Inferior parietal cortex (tissue), 1 donor: ENCODE measurements around the gene LMO2.
A peak's percentile ranks its signal among the peaks of the same experiment; 100 is the strongest.
"Not testable (repeated sequence)": the region's sequence is repeated elsewhere in the genome, so short reads cannot be mapped to it uniquely, and the experiment has no call there.

Experiments used
- DNase-seq: peaks from one replicate; pipeline ENCODE4 v3.0.0-alpha.2; 2016; ENCODE audit errors: extremely low spot score

Gene LMO2

GRCh38 chr11:33891714-33892327 lies at the start of gene LMO2:
LMO2 (minus strand) TSS chr11:33892076; CDS start chr11:33869716, 22,360 bp downstream.
- DNase-seq = no peak

DNA sequence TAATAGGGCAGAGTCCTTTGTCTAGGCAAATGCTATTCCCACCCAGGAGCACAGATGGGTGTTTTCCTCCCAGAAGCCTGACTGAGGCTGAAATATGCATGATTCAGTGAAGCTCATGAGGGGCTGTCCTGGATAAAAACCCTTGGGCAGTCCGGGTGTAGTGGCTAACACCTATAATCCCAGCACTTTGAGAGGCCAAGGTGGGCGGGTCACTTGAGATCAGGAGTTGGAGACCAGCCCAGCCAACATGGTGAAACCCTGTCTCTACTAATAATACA lies 48.6 kb upstream of the LMO2 start:
- no peak for DNase-seq

DNA sequence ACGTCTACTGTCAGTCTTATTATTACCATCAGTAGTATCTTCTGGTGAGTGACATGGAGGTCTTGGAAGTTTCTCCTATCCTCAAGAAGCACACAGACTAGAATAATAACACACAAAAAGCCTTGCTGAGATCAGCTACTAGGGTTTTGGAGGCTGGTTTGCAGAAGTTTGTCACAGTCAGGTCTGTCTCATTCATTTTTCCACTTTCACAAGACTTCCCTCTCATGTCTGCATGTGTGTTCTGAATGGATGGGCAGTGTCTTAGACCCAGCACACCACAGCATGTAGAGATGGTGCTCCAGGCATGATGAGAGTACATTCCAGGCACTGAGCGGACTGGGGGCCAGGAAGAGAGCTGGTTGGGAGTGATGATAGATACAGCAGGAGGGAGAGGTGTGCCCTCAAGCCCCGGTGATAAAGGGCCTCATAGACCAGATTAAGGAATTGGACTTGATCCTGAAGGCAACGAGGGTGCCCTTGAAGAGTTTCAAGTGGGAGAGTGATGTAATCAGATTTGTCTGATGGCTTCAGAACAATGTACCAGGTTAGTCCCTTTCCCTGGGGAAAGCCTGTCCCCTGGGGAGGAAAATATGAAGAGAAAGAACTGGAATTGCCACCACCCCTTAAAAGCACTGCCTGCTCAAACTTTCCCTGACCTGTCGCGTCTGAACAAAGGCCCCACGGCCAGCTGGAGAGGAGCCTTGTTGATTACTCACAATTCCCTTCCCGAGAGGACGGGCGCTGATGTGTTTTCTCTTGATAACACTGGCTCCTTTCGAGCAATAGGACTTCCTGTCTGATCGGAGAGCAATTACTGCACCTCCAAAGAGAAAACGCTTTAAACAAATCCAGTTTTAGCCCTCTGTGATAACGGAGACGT lies 45.1 kb upstream of the LMO2 start:
- no peak for DNase-seq

- no peak for DNase-seq
Measured at GRCh38 chr11:33935461-33936456, 43.9 kb upstream of the LMO2 start.

GRCh38 chr11:33935005-33935404 lies 43.1 kb upstream of the LMO2 start:
- DNase-seq = no peak

- DNase-seq = no peak
Measured at GRCh38 chr11:33934450-33934849, 42.6 kb upstream of the LMO2 start.

DNA sequence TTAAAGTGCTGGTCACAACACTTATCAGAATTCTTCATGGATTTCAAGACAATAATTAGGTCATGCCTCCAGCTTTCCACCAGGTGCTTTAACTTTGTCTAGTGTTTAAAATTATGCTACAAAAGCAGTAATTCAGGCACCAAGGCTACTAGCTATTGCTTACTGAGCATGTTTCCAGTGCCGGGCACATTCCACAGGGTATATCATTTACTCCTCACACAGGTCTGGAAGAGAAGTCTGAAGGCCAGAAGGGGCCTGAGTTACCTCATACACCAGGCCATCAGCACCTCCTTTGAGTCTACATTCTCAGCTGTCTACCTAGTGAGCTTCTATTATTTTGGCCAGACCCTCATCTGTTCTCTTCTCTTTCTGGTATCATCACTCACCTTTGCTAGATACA lies 41.7 kb upstream of the LMO2 start:
- DNase-seq = no peak

DNA sequence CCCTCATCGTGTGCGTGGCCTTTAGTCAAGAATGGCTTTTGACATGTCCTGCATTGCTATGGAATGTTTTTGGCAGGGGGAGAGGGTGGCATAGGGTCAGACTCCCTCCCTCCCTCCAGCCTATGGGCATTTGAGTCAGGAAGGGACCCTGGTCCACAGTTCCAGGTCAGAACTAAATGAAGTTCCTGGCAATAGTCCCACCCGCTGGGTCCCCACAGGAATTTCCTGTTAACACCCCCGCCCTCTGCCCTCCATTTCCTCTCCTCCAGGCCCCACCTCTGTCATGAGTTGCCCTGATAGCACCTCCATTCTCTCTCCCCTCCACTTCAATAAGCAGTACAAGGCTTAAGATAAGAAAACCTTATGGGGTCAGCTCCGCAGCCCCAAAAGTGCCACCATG lies 40.8 kb upstream of the LMO2 start:
- DNase-seq = no peak

DNA sequence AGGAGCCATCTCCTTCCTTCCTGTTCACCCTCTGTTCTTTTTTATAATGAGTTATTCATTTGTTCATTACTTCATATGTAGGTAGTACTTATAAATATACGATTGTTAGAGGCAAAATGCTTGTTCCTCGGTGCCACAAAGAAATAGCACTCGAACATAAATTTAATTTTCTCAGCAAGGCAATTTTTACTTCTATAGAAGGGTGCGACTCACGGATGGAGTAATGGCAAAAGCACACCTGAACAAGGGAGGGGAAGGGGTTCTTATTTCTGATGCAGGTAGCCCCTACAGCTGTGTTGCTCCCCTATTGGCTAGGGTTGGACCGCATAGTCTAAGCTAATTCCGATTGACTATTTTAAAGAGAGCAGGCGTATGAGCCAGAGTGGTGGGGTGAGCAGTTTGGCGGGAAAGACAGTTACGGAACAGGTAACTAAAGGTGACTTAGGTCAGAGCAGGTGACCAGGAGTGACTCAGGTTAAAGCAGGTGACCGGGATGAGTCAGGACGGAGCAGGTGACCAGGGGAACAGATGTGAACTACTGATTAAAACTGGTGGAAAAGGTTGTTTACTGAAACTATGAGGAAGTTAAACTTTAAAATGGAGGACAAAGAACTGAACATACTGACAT lies 40.0 kb upstream of the LMO2 start:
- not testable (repeated sequence) for DNase-seq

DNA sequence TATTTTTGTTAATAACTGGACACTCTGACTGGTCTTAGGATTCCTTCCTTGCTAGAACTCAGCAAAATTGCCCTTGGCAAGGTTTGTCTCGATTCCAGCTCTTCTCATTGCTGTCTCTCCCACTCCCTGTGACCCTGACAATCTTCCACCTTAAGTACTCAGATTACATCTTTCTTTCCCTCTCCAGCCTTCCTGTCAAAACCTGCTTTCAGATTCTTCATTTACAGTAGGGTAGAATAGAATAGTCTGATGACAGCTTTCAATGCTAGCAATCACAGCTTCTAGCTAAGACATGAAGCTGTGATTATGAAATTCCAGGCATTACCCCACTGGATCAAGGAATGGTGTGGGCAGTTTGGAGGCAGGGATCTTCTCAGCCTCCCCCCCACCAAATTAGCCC lies 39.2 kb upstream of the LMO2 start:
- no peak for DNase-seq

DNA sequence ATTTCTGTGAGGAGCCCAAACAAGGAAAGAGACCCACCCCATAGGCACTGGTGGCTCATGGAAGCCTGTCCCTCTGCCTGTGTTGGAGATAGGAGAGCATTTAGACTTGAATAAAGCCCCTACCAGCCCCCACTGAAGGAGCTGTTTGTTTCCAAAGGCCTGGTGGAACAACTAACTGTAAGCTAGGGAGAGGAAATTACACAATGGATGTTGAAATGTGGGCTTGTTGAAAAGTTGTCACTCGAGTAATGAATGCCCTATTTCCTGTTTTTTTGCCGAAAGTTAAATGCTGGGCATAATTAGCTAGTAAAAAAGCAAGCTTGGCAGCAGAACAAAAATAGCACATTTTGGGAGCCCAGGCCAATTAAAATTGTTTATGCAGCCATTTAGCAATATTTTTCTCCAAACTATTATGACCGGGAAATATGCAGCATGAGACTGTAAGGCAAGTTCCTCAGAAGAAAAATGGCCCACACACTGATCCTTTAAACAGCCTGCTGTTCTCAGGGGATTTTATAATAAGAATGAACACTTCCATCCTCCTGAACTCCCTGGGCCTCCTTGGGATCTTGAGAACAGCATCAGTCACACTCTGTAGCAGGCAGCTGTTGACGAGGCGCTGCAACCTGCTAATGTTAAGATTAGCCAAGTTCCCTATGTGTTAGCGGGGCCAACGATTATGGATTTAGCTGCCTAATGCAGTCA lies 38.6 kb upstream of the LMO2 start:
- DNase-seq = peak; percentile 24

GRCh38 chr11:33928564-33928963 lies 36.7 kb upstream of the LMO2 start:
- DNase-seq = no peak

DNA sequence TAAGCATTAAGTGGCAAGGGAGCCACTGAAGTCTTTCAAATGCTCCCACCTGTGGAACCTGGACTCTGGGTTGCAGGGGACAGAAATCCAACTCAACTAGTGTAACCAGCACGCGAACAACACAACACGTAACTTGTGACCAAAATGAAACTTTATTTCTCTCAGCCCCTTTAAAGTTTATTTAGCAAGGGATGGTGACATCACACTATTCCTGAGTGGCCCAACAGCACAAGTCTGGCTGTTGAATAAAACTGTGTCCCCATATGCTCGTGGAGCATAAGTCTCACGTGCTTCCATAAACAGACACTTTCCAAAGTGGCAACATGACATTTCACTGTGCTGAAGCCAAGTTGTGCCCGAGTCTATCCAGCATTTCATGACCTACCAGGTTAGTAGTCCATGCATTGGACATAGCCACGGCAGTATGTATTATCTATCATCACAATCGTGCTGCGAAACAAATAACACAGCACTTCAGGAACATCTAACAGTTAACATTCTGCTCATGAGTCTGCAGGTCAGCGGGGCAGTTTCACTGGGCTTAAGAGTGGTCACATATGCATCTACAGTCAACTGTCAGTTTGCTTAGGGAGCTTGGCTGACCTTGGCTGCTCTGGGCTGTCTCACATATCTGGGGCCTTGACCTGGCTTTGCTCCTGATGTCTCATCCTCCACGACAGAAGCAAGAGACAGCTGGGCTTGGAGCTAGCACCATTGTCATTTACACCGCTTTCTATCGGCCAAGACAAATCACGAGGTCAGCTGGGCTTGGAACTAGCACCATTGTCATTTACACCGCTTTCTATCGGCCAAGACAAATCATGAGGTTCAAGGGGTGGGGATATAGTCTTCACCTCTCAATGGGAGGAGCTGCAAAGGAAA lies 35.0 kb upstream of the LMO2 start:
- no peak for DNase-seq

DNA sequence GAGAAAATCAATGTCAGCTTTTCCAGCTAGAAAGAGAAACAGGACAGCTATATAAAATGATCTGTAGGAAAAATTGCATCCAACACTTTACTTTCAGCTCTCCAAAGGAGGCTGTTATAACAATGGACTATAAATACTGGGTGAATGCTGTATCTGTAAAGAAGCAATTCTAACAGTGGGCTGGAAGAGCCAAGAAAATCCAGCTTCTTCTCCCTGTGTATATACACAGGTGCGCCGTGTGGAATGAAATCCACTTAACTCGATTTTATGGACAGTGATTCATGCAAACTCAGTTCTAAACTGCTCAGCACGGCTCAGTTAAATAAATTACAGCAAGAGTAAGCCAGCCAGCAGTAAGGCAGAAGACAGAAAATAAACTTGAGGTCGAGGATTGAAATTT lies 32.5 kb upstream of the LMO2 start:
- no peak for DNase-seq

- no peak for DNase-seq
Measured at GRCh38 chr11:33923626-33924025, 31.8 kb upstream of the LMO2 start.

GRCh38 chr11:33920838-33921613 lies 29.1 kb upstream of the LMO2 start:
- no peak for DNase-seq

DNA sequence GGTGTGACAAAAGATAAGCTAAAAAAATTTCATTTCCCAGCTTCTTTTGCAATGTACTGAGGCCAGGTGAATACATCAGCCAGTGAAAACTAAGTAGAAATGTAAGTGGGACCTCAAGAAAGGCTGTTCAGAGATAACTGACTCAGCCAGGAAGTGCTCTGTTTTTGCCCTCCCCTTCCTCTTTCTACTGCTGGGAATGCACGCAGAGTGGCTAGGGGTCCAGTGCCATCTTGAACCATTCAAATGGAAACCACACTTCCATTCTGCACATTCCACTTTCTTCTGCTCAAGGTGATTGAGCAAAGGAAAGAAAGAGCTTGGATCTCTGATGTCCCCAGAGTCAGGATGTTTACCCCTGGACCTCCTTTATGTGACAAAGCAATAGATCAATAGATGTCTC lies 27.8 kb upstream of the LMO2 start:
- DNase-seq = no peak

GRCh38 chr11:33917402-33917801 lies 25.5 kb upstream of the LMO2 start:
- DNase-seq = not testable (repeated sequence)

GRCh38 chr11:33916736-33917135 lies 24.9 kb upstream of the LMO2 start:
- no peak for DNase-seq
